H1 (cell line): ENCODE results near the gene IRGC. TPM values are rescaled to one million over a fixed set of nuclear protein-coding genes. Genes with fewer than 3 reads are reported as not detected.

Experiments
- CTCF ChIA-PET: fragments of 300-600 bp; sonication (Branson Sonifier 250); formaldehyde crosslinking; loops from one replicate; lab custom pipeline; 2021; ENCODE audit not compliant: partially characterized antibody; lab: Charles Lee
- POLR2A ChIA-PET: fragments of 300-600 bp; sonication (Branson Sonifier 250); formaldehyde crosslinking; loops from one replicate; lab custom pipeline; 2021; ENCODE audit warnings: inconsistent platforms; ENCODE audit not compliant: partially characterized antibody; lab: Charles Lee
- DNase-seq, 2 experiments: peaks; one replicate each; pipeline versions ENCODE4 v3.0.0 to v3.0.0-alpha.2; 2010 to 2022; ENCODE audit warnings: low spot score in 2 of 2, low read depth in 1 of 2, mixed read lengths in 1 of 2
- FAIRE-seq: peaks from 2 replicates; lab custom pipeline; 2011; peaks lifted over from hg19 to GRCh38; lab: Jason Lieb, UNC
- H2AFZ ChIP-seq: 2 replicates; pipeline ENCODE4 v1.8.1; 2012; ENCODE audit warnings: low read length, inconsistent platforms
- H2AK5ac ChIP-seq: 2 replicates; pipeline ENCODE4 v1.6.1; 2013; ENCODE audit warnings: low read depth, low read length
- H2BK120ac ChIP-seq: replicated peaks from 2 replicates; pipeline ENCODE3; 2013; ENCODE audit warnings: low read depth, low read length, inconsistent platforms
- H2BK12ac ChIP-seq: 2 replicates; pipeline ENCODE4 v1.6.1; 2013; ENCODE audit warnings: low read depth, low read length
- H2BK15ac ChIP-seq: 2 replicates; pipeline ENCODE4 v1.6.1; 2013; ENCODE audit warnings: low read length
- H2BK20ac ChIP-seq: 2 replicates; pipeline ENCODE4 v1.6.1; 2013; ENCODE audit warnings: low read length
- H2BK5ac ChIP-seq: 2 replicates; pipeline ENCODE4 v1.6.1; 2013; ENCODE audit warnings: low read depth, low read length
- H3K14ac ChIP-seq: 2 replicates; pipeline ENCODE4 v1.6.1; 2013; ENCODE audit warnings: inconsistent platforms; ENCODE audit not compliant: insufficient read length
- H3K18ac ChIP-seq: 2 replicates; pipeline ENCODE4 v1.6.1; 2013; ENCODE audit warnings: low read length; ENCODE audit errors: extremely low read depth
- H3K23ac ChIP-seq: 2 replicates; pipeline ENCODE4 v1.6.1; 2013; ENCODE audit warnings: inconsistent platforms; ENCODE audit not compliant: insufficient read length
- H3K23me2 ChIP-seq: 2 replicates; pipeline ENCODE4 v1.6.1; 2013; ENCODE audit warnings: low read depth, low read length
- H3K27ac ChIP-seq: 2 replicates; pipeline ENCODE4 v1.6.1; 2011; ENCODE audit warnings: low read depth, low read length, inconsistent platforms
- H3K27me3 ChIP-seq, 4 experiments: replicated peaks in 1 of 4; 1 replicate in 1 of 4; 2 replicates in 3 of 4; pipeline versions ENCODE4 v1.6.1 to v1.8.1; 2011 to 2013; ENCODE audit warnings: low read length in 3 of 4, mild to moderate bottlenecking in 3 of 4, inconsistent platforms in 2 of 4, mixed read lengths in 2 of 4, moderate library complexity in 1 of 4; ENCODE audit not compliant: control insufficient read depth in 3 of 4, insufficient read depth in 3 of 4; ENCODE audit errors: extremely low read depth in 1 of 4
- H3K36me3 ChIP-seq, 4 experiments: 2 replicates each; pipeline versions ENCODE4 v1.6.1 to v1.8.1; 2011 to 2013; ENCODE audit warnings: mild to moderate bottlenecking in 4 of 4, low read length in 3 of 4, moderate library complexity in 2 of 4, control low read depth in 1 of 4, inconsistent platforms in 1 of 4; ENCODE audit not compliant: insufficient read depth in 4 of 4, control insufficient read depth in 2 of 4
- H3K4ac ChIP-seq: replicated peaks from 2 replicates; pipeline ENCODE3; 2013; ENCODE audit warnings: low read length, low read depth, mixed read lengths, inconsistent platforms; ENCODE audit not compliant: insufficient read length
- H3K4me1 ChIP-seq, 4 experiments: replicated peaks in 1 of 4; 1 replicate in 1 of 4; 2 replicates in 3 of 4; pipeline versions ENCODE4 v1.6.1 to v1.8.1; 2011 to 2013; ENCODE audit warnings: low read length in 3 of 4, inconsistent platforms in 2 of 4, mixed read lengths in 1 of 4; ENCODE audit not compliant: insufficient read depth in 4 of 4, control insufficient read depth in 3 of 4
- H3K4me2 ChIP-seq, 2 experiments: 2 replicates each; pipeline versions ENCODE4 v1.6.1 to v1.8.1; 2011 to 2013; ENCODE audit warnings: low read depth in 2 of 2, low read length in 2 of 2, control low read depth in 1 of 2, inconsistent platforms in 1 of 2, mild to moderate bottlenecking in 1 of 2; ENCODE audit not compliant: insufficient read depth in 1 of 2
- H3K4me3 ChIP-seq, 4 experiments: fragments of 200-600, 300-600 bp in 1 of 4; sonication (generic), shearing (Covaris generic), sonication (Bioruptor Twin) in 1 of 4; 2 replicates each; pipeline versions ENCODE4 v1.5.1 to v1.8.1; 2011 to 2016; ENCODE audit warnings: low read length in 4 of 4, low read depth in 3 of 4, control low read depth in 2 of 4, inconsistent platforms in 2 of 4, mild to moderate bottlenecking in 2 of 4, mixed read lengths in 1 of 4, moderate library complexity in 1 of 4; ENCODE audit not compliant: insufficient read depth in 2 of 4; ENCODE audit errors: extremely low read depth in 1 of 4
- H3K56ac ChIP-seq: replicated peaks from 2 replicates; pipeline ENCODE3; 2013; ENCODE audit warnings: low read depth, mild to moderate bottlenecking, mixed read lengths, low read length, inconsistent platforms; ENCODE audit not compliant: insufficient read length
- H3K79me1 ChIP-seq: 2 replicates; pipeline ENCODE4 v1.6.1; 2013; ENCODE audit warnings: low read depth, low read length, control low read depth
- H3K79me2 ChIP-seq, 2 experiments: 2 replicates each; pipeline versions ENCODE4 v1.6.1 to v1.8.1; 2012 to 2013; ENCODE audit warnings: low read length in 2 of 2, mild to moderate bottlenecking in 2 of 2, inconsistent platforms in 1 of 2; ENCODE audit not compliant: insufficient read depth in 2 of 2, control insufficient read depth in 1 of 2
- H3K9ac ChIP-seq, 4 experiments: replicated peaks in 1 of 4; 1 replicate in 1 of 4; 2 replicates in 3 of 4; pipeline versions ENCODE4 v1.6.1 to v1.8.1; 2011 to 2013; ENCODE audit warnings: low read depth in 3 of 4, low read length in 3 of 4, control low read depth in 2 of 4, mild to moderate bottlenecking in 2 of 4, moderate library complexity in 2 of 4, inconsistent platforms in 1 of 4; ENCODE audit errors: extremely low read depth in 1 of 4
- H3K9me3 ChIP-seq, 2 experiments: 2 replicates each; pipeline versions ENCODE4 v1.6.1 to v1.8.1; 2012 to 2013; ENCODE audit warnings: mild to moderate bottlenecking in 2 of 2, moderate library complexity in 2 of 2, control low read depth in 1 of 2, inconsistent platforms in 1 of 2, low read depth in 1 of 2, low read length in 1 of 2, mixed read lengths in 1 of 2; ENCODE audit not compliant: insufficient read depth in 2 of 2
- H4K20me1 ChIP-seq, 2 experiments: replicated peaks in 1 of 2; 2 replicates each; pipeline versions ENCODE3 to v1.8.1; 2011 to 2013; ENCODE audit warnings: inconsistent platforms in 2 of 2, low read length in 2 of 2, mild to moderate bottlenecking in 1 of 2; ENCODE audit not compliant: insufficient read depth in 2 of 2, control insufficient read depth in 1 of 2
- H4K5ac ChIP-seq: 2 replicates; pipeline ENCODE4 v1.6.1; 2013; ENCODE audit warnings: low read length, low read depth, mixed read lengths, inconsistent platforms; ENCODE audit not compliant: insufficient read length
- H4K8ac ChIP-seq: 2 replicates; pipeline ENCODE4 v1.8.0; 2013; ENCODE audit warnings: mild to moderate bottlenecking, moderate library complexity, low read length, inconsistent platforms; ENCODE audit not compliant: insufficient read depth; ENCODE audit errors: extremely low read depth
- H4K91ac ChIP-seq: replicated peaks from 2 replicates; pipeline ENCODE3; 2013; ENCODE audit warnings: low read length, mixed read lengths, inconsistent platforms; ENCODE audit not compliant: insufficient read length
- BCL11A ChIP-seq, 2 experiments: IDR thresholded peaks; one replicate each; pipeline ENCODE4 v1.6.1; 2011; ENCODE audit warnings: low read depth in 2 of 2, low read length in 2 of 2, mild to moderate bottlenecking in 2 of 2
- BRCA1 ChIP-seq: IDR thresholded peaks from 2 replicates; pipeline ENCODE4 v1.6.1; 2012; ENCODE audit warnings: low read depth, low read length, improper control_type of control experiment
- CBX5 ChIP-seq: fragments of 300-800, 300-1000 bp; sonication (generic); IDR thresholded peaks from 2 replicates; pipeline ENCODE4 v1.7.1; 2016; ENCODE audit warnings: antibody characterized with exemption, low read length, low read depth
- CBX8 ChIP-seq: fragments of 300-800, 300-1000 bp; sonication (generic); IDR thresholded peaks from 2 replicates; pipeline ENCODE4 v1.7.1; 2016; ENCODE audit warnings: low read depth, low read length, borderline replicate concordance
- EP300 ChIP-seq, 2 experiments: IDR thresholded peaks; 1 replicate in 1 of 2; 2 replicates in 1 of 2; pipeline ENCODE4 v1.6.1; 2011 to 2012; ENCODE audit warnings: low read depth in 2 of 2, low read length in 2 of 2, mild to moderate bottlenecking in 2 of 2, borderline replicate concordance in 1 of 2, inconsistent platforms in 1 of 2, moderate library complexity in 1 of 2
- HDAC2 ChIP-seq, 2 experiments: fragments of 300-600 bp in 1 of 2; sonication (generic) in 1 of 2; IDR thresholded peaks; 2 replicates each; pipeline ENCODE4 v1.6.1; 2011 to 2012; ENCODE audit warnings: low read depth in 2 of 2, low read length in 2 of 2, mild to moderate bottlenecking in 2 of 2, moderate library complexity in 2 of 2, borderline replicate concordance in 1 of 2, inconsistent platforms in 1 of 2
- POLR2AphosphoS5 ChIP-seq: IDR thresholded peaks from 2 replicates; pipeline ENCODE4 v1.6.1; 2011; ENCODE audit warnings: low read depth, low read length
- SP4 ChIP-seq: IDR thresholded peaks from 2 replicates; pipeline ENCODE4 v1.6.1; 2012; ENCODE audit warnings: low read length, inconsistent platforms
- SRF ChIP-seq: IDR thresholded peaks from 2 replicates; pipeline ENCODE4 v1.6.1; 2011; ENCODE audit warnings: mild to moderate bottlenecking, low read depth, low read length, moderate library complexity
- TEAD4 ChIP-seq: IDR thresholded peaks from 2 replicates; pipeline ENCODE4 v1.6.1; 2012; ENCODE audit warnings: low read depth, low read length, inconsistent platforms, mixed read lengths
- WGBS, 2 experiments: shearing (Covaris generic) in 1 of 2; methylation state at CpG; one replicate each; pipeline versions ENCODE4 v1.1.6 to v1.1.7; 2013 to 2015; ENCODE audit warnings: low lambda C conversion rate in 2 of 2, mixed read lengths in 2 of 2, inconsistent platforms in 1 of 2, low coverage in 1 of 2, missing lambda C conversion rate in 1 of 2; ENCODE audit not compliant: insufficient replicate concordance in 2 of 2, insufficient coverage in 1 of 2, insufficient read length in 1 of 2; ENCODE audit errors: extremely low coverage in 1 of 2, missing lambda C conversion rate in 1 of 2; 5-methylcytosine and 5-hydroxymethylcytosine counted together
- polyA plus RNA-seq, 7 experiments: library from polyadenylated mRNA; depleted of rRNA in 3 of 7; stranded (reverse) in 5 of 7; unstranded in 2 of 7; fragments of >200 nt in 5 of 7; fragments of 200-250 nt in 2 of 7; gene quantifications; 1 replicate in 5 of 7; 2 replicates in 1 of 7; 4 replicates in 1 of 7; pipeline versions ENCODE4 v1.2.1 to v1.2.3, GENCODE V29; 2011 to 2013; ENCODE audit warnings: missing spikeins in 2 of 7, mixed read lengths in 2 of 7
- total RNA-seq: library from RNA; stranded (reverse); fragmentation: NEBNext Ultra II Directional; extraction: Animal tissue kit (Norgen Biotek cat#: 25700); gene quantifications from 2 replicates; pipeline ENCODE4 v1.2.1, GENCODE V29; 2021

The IRGC gene
- total and polyA plus RNA-seq, 2 of the 8 experiments (the other 6 are each of a cell fraction or from before 2014, with no cell fraction given) = not detected

GRCh38 chr19:43674183-43674582 lies 41.7 kb upstream of the IRGC start:
- H3K9me3 ChIP-seq = no peaks in the 10 kb centered on the region
- H3K23me2 ChIP-seq = peaks cover 9% of the 10 kb centered on the region; the same call in 1 of the 2 replicates
- no peaks in the 10 kb centered on the region for H3K36me3 ChIP-seq
- H3K4me3 ChIP-seq = no peak overlapping the region
- H3K79me1 ChIP-seq = no peaks in the 10 kb centered on the region
- H2BK5ac ChIP-seq = no peak overlapping the region
- H3K4ac ChIP-seq = no peak overlapping the region
- H3K14ac ChIP-seq = no peak overlapping the region
- no peak overlapping the region for H2BK12ac ChIP-seq
- H3K79me2 ChIP-seq = no peaks in the 10 kb centered on the region
- no peak overlapping the region for H3K23ac ChIP-seq
- H2BK15ac ChIP-seq = no peak overlapping the region
- no peak overlapping the region for H4K8ac ChIP-seq
- H2AK5ac ChIP-seq = no peak overlapping the region
- no peak overlapping the region for H2BK120ac ChIP-seq
- TF ChIP-seq EP300 (IDR thresholded peaks at IDR 0.05; ENCODE audit: borderline replicate concordance in 1 of 2, low read depth in 2 of 2, low read length in 2 of 2) (no peak), CBX5 (no peak), BRCA1 (no peak), POLR2AphosphoS5 (no peak), SP4 (no peak), HDAC2 (IDR thresholded peaks at IDR 0.05; ENCODE audit: borderline replicate concordance in 1 of 2, low read depth in 2 of 2, low read length in 2 of 2) (no peak), CBX8 (no peak), SRF (no peak), BCL11A (IDR thresholded peaks at IDR 0.05; ENCODE audit: low read depth in 2 of 2, low read length in 2 of 2) (no peak), TEAD4 (no peak)
- no peak overlapping the region for H3K56ac ChIP-seq
- no peak overlapping the region for H4K91ac ChIP-seq
- peaks cover 0 to 6% (median 2%) of the 10 kb centered on the region in 4 experiments; a peak in 3 of 7 replicates for H3K27me3 ChIP-seq
- H4K20me1 ChIP-seq = peaks cover 0 to 2% of the 10 kb centered on the region in 2 experiments
- 93% methylated on average over 8 of the region's 8 CpGs; no CpG with 5 or more reads in 1 of the 2 experiments for WGBS, 2 experiments
- DNase-seq = no peak
- H3K9ac ChIP-seq = no peak overlapping the region
- H3K4me1 ChIP-seq = peaks cover 0 to 11% (median 8%) of the 10 kb centered on the region in 4 experiments
- no peak overlapping the region for H4K5ac ChIP-seq
- no peak overlapping the region for H3K27ac ChIP-seq
- no peak overlapping the region for H3K4me2 ChIP-seq
- FAIRE-seq = no peak
- ChIA-PET POLR2A (interaction anchor here (1.1 kb wide), 1 partner anchor 80 kb away, joined by 3 read pairs; the partner anchor contains the start of gene SMG9), CTCF (interaction anchor here (0.6 to 2.3 kb wide), 5 partner anchors 48 to 491 kb away, joined by 3 to 8 read pairs (median 3); partner anchors contain the start of gene ZNF226)
- no peak overlapping the region for H3K18ac ChIP-seq
- H2BK20ac ChIP-seq = no peak overlapping the region
- H2AFZ ChIP-seq = no peak overlapping the region
